ENCODE measurements around the gene UBE3B. TPM values are rescaled to one million over a fixed set of nuclear protein-coding genes. Genes with fewer than 3 reads are reported as not detected.

Gene UBE3B
- total RNA-seq, 4 donors from 2014 or later, result 42.7 to 49.9 (median 46.3) TPM

DNA sequence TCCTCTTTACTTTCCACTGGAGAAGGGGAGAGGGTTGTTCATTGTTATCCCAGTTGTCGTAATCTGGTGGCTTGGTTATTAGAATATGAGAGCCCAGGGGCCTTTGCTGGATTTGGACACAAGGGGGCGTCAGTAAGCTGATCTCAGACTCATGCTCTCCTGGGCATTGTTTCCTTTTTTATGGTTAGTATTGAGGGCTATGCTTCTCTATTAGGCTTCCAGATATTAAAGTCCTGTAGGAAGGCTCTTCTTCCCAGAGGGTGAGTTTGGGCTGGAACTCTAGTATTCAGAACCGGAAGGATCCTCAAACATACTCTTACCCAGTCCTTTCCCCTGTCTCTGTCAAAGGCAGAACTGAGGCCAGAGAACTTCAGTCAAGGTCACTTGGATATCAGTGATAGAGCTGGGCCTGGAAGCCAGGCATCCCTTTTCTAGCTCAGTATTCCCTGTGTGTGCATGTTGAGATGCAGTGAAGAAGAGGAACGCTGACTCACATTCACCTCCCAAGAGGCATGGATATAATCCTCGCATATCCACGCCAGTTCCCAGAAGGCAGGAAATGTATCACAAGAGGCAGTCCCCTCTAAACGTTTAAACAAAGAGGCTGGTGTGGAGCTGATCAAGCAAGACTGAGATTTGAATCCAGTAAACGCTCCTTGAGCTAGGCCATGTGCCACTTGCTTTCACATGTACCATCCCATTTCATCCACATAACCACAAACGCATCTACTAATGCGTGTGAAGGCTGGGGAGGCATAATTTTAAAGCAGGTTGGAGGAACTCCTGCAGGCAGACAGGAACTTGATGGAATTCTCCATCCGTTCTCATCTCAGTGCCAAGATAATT lies 41.6 kb downstream of the UBE3B start:
- WGBS, 2 donors, result 62 to 63% methylated on average over 11 of the region's 11 CpGs
- H3K4me3 ChIP-seq (ENCODE audit: low read depth, poor library complexity, severe bottlenecking), result no peak overlapping the region
- no peak for TF ChIP-seq POLR2A (IDR thresholded peaks at IDR 0.05)
- TF ChIP-seq, protein P1, sequence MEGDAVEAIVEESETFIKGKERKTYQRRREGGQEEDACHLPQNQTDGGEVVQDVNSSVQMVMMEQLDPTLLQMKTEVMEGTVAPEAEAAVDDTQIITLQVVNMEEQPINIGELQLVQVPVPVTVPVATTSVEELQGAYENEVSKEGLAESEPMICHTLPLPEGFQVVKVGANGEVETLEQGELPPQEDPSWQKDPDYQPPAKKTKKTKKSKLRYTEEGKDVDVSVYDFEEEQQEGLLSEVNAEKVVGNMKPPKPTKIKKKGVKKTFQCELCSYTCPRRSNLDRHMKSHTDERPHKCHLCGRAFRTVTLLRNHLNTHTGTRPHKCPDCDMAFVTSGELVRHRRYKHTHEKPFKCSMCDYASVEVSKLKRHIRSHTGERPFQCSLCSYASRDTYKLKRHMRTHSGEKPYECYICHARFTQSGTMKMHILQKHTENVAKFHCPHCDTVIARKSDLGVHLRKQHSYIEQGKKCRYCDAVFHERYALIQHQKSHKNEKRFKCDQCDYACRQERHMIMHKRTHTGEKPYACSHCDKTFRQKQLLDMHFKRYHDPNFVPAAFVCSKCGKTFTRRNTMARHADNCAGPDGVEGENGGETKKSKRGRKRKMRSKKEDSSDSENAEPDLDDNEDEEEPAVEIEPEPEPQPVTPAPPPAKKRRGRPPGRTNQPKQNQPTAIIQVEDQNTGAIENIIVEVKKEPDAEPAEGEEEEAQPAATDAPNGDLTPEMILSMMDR (IDR thresholded peaks at IDR 0.05), result no peak
- intact Hi-C loops (cut with DNase I; ENCODE audit: low total_unique reads), result no loop called here
- DNase-seq (ENCODE audit: low spot score in 2 of 2), result peak in 1 of 2 donors; percentile 39

DNA sequence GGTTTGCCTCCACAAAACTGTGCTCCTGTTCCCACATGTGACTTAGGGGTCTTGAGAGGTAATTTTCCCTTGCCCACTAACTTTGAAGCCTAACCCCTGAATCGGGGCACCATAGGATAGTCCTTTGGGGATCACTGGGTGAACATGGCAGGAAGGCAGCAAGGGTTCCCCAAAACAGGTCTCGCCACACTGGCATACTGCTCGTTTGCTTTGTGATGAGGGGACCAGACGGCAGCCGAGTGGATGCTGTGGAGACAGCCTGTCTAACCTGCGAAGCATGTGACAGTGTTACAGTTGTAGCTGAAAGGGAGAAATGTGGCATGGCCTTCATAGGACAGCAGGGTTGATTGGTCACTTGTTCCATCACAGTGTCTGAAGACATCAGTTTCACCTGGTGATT lies 42.4 kb downstream of the UBE3B start:
- intact Hi-C loops (cut with DNase I; ENCODE audit: low total_unique reads), result no loop called here

DNA sequence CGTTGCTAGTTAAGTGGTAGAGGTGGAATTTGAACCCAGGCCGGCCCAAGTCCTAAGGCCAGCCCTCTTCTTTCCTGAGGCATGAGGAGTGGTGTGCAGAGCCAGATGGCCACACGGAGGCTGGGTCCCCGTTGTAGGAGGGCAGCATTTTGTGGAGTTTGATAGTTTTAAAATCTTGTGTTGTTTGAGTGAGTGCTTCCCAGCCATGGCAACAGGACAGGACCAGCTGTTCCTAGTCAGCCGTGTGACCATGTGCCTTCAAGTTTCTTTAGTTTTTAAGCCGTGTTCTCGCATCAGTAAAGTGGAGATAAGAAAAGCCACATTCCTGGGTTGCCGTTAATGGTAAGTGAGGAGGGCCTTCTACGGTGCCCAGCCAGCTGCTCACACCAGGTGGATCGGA lies 44.4 kb downstream of the UBE3B start:
- 86 to 94% methylated on average over 9 to 10 of the region's 10 CpGs for WGBS, 2 donors
- no peak overlapping the region for H3K4me3 ChIP-seq (ENCODE audit: low read depth, poor library complexity, severe bottlenecking)
- TF ChIP-seq POLR2A (IDR thresholded peaks at IDR 0.05), result no peak
- TF ChIP-seq, protein P1 (IDR thresholded peaks at IDR 0.05), result no peak
- DNase-seq (ENCODE audit: low spot score in 2 of 2), result no peak
- intact Hi-C loops (cut with DNase I; ENCODE audit: low total_unique reads), result no loop called here

More for the DNA sequence above, 42.4 kb downstream of the UBE3B start:
- no peak overlapping the region for H3K4me3 ChIP-seq (ENCODE audit: low read depth, poor library complexity, severe bottlenecking)
- WGBS, 2 donors, result 82 to 89% methylated on average over 6 of the region's 6 CpGs
- TF ChIP-seq POLR2A (IDR thresholded peaks at IDR 0.05), result no peak
- TF ChIP-seq, protein P1 (IDR thresholded peaks at IDR 0.05), result no peak
- no peak for DNase-seq (ENCODE audit: low spot score in 2 of 2)

DNA sequence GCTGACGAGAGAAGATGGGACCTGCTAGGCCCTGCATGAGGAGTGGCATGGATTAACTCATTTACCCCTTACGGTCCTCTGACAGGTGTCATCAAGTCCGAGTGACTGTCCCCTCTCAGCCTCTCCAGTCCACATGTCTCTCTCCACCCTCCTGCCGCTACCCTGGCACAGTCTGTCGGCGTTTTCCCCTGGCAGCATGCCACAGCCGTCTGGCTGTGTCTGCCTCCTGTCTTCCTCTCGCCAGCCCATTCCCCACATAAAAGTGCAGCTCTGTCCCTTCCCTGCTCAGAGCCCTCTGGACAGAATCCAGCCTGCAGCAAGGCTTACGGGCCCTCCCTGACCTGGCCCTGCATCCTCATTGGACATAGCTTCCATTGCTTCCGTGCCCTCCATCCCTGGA lies 45.6 kb downstream of the UBE3B start:
- TF ChIP-seq, protein P1 (IDR thresholded peaks at IDR 0.05), result no peak
- no peak for TF ChIP-seq POLR2A (IDR thresholded peaks at IDR 0.05)
- intact Hi-C loops (cut with DNase I; ENCODE audit: low total_unique reads), result no loop called here
- 72 to 73% methylated on average over 10 of the region's 10 CpGs for WGBS, 2 donors
- no peak overlapping the region for H3K4me3 ChIP-seq (ENCODE audit: low read depth, poor library complexity, severe bottlenecking)
- DNase-seq (ENCODE audit: low spot score in 2 of 2), result no peak

DNA sequence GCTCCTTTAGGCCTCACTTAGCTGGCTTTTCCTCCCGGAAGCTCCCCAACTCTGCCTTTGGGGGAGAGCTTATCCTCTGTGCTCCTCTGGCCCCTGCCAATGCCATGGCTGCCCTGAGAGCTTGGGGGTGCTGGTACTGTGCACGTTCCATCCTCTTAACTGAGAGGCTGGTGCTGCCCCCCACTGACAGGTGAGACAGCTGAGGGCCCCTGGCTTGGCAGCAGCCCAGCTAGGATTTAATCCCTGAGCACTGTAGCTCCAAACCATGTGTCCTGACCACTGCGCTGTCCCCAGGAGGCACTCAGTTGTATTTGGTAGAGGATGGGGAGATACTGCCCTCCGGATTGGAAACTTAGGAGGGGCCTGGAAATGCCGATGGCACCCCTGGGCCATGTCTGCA lies 46.1 kb downstream of the UBE3B start:
- H3K4me3 ChIP-seq (ENCODE audit: low read depth, poor library complexity, severe bottlenecking), result no peak overlapping the region
- intact Hi-C loops (cut with DNase I; ENCODE audit: low total_unique reads), result no loop called here
- no peak for DNase-seq (ENCODE audit: low spot score in 2 of 2)
- no peak for TF ChIP-seq POLR2A (IDR thresholded peaks at IDR 0.05)
- TF ChIP-seq, protein P1 (IDR thresholded peaks at IDR 0.05), result no peak
- WGBS, 2 donors, result 86 to 100% methylated on average over 2 to 3 of the region's 5 CpGs

Data from lower leg skin (tissue), 4 donors.